ENCODE measurements around the gene NR6A1. TPM values are rescaled to one million over a fixed set of nuclear protein-coding genes. Genes with fewer than 3 reads are reported as not detected.

NR6A1 gene
- polyA plus RNA-seq (2012; ENCODE audit: insufficient read depth, insufficient read length) = 1.2 TPM

DNA sequence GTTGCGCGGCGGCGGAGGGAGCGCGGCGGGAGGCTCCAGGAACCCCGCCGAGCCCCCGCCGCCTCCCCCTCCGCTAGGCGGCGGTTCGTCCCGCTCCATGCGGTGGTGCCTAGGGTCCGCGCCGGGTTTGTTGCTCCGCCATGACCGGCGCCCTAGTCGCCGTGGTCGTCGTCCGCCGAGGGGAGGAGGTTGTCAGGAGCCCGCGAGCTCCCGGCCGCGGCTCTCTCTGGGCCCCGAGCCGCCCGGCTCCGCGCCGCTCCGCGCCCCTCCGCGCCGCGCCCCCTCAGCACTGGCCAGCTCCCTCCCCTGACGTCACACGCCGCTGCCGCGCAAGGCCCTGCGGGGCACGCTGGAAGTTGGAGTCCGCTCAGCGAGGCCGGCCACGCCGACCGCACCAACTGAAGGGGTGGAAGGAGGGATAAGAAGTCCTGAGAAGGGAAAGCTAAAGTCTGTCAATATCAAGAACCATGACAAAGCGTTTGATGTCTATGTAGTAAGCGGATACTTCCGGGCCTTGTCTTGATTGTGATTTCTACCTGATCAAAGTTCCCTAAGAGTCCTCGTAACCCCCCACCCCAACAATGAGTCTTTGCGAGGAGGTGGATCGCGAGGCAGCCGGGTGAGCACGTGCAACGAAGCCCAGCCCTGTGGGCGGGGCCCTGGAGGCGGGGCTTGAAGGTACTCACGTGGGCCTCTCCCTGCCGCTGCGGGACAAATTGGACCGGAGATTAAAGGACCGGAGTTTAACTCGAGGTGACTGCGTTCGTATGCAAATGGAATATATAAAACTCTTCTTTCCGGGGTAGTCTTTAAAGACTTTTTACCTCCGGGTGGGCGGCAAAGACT is at the start of gene NR6A1:
TSS of gene NR6A1 (minus strand) at position 291 of the 846 bp plus-strand sequence.
- peak within 1 kb of the TSS; percentile 77 for H3K4me3 ChIP-seq (ENCODE audit: low read length)
- peak; percentile 90 for DNase-seq (ENCODE audit: low read depth, low spot score)

DNA sequence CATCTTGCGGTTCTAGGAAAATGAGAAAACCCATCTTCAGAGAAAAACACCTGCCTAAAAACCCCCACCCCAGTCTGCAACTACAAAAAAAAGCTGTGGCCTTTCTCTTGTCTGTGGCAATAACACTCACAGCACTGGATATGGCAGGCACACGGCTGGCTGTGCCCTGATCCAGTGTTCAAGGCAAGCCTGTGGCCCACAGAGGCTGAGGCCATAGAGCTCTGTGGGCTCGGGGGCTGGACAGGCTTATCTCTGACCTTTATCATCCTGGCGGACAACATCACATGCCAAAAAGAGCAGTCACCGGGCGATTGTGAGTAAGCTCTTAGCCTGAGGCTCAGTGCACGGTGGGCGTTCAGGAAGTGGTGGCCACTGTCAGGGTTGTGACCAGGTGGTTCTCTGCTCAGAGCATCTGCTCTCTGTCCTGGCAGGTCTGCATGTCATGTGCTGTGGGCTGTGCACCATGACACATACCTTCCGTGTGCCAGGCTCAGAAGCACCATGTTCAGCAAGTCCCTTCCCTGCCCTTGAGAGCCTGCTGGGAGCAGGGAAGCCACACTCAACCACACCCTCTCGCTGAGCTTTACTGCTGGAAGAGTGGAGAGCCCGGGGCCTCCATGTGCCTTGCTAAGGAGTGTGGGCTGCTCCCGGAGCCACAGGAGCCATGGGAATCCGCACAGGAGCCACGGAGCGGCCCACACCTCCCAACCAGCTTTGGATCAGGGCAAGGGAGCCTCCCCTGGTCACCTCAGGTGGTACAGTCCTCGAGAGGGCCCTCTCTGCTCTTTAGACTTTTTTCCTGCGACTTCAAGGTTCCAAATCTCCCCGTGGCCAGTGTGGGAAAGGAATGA is 47.5 kb upstream of the NR6A1 start:
- no peak overlapping the region for H3K4me3 ChIP-seq (ENCODE audit: low read length)
- no peak for DNase-seq (ENCODE audit: low read depth, low spot score)

DNA sequence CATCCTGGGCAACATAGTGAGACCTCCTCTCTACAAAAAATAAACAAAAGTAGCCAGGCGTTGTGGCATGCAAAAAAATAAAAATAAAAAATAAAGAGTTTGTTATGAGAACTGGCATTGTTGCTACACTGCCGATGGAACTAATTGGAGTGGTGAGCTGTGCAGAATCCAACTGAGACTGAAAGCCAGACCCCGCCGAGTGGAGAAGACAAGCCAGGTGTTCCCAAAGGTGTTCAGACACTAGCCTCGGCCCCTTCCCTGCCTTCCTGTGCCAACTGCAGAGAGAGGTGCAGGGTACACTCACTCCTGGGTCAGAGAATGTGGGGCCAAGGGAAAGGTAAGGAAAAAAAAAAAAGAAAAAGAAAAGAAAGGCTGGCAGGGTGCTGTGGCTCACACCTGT is 44.5 kb upstream of the NR6A1 start:
- no peak overlapping the region for H3K4me3 ChIP-seq (ENCODE audit: low read length)
- no peak for DNase-seq (ENCODE audit: low read depth, low spot score)

DNA sequence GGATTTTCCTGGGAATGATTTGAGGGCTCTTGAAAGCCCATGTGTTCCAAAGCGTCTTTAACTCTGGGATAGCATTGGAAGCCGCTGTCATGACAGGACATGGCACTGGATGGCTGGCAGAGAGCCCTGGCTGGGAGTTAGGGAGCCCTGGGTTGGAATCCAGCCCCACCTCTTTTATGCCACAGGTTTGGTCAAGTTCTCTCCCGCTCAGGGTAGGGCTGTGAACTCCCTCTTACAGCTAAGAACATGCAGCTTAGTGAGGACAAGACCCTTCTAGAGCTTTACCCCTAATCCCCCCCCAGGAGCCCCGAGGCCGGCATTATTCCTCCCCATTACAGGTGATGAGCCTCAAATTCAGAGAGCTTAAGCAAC is 43.0 kb upstream of the NR6A1 start:
- H3K4me3 ChIP-seq (ENCODE audit: low read length) = no peak overlapping the region
- DNase-seq (ENCODE audit: low read depth, low spot score) = no peak

DNA sequence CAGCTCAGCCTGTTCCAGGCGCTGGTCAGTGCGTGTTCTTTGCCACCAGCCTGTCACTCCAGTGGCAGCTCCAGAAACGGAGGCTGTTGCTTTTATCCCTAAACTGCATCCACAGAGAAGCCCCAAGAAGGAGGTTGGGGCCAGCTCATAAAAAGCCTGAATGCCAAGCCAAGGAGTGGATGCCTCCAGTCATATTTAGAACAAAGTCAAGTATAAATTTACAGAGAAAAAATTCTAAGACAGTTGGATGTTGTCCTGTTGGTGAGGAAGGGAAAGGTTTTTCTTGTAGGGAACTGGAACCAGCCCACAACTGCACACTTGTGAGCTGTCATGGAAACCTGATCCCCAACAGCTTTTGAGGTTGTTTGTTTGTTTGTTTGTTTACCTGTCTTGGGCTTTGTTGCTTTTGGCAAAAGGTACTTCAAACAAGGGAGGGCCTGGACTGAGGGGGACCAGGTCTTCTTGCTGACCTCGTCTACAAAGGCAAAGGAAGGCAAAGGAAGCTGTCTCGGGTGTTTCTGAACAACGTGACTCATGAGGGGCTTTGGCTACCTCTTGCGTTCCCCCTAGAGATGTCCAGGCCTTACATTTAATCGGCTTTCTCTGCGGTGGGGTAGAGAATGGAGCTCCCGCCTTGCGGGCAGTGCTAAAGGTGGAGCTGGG is 42.5 kb upstream of the NR6A1 start:
- no peak overlapping the region for H3K4me3 ChIP-seq (ENCODE audit: low read length)
- no peak for DNase-seq (ENCODE audit: low read depth, low spot score)

DNA sequence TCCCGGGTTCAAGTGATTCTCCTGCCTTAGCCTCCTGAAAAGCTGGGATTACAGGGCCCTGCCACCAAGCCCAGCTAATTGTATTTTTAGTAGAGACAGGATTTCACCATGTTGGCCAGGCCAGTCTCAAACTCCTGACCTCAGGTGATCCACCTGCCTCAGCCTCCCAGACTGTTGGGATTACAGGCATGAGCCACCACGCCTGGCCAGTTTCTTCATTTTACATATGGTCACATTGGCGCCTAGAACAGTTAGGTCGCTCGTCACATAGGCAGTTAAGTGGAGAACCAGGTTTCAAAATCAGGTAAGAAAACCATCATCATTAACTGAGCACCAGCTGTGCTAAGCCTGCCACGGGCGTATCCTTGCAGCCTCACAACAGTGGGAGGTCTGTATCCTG is 41.9 kb upstream of the NR6A1 start:
- no peak overlapping the region for H3K4me3 ChIP-seq (ENCODE audit: low read length)
- DNase-seq (ENCODE audit: low read depth, low spot score) = no peak

DNA sequence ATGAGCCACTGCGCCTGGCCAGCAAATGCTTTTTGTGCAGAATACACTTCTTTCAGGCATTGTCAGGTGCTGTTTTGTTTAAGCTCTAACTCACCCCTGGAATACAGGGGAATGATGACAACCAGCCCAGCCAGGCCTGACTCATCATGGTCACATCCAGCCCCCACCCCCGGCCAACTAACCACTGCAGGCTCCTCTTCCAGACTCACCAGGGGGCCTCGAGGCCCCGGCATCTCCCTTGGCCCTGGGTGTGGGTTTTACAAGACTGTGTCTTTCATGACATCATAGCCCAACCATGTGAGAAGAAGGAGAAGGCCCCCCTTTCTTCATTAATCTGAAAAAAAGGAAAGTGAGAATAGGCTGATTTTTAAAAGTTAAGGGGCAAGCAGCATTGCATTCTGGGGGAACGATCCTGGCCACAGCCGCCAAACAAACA is 41.3 kb upstream of the NR6A1 start:
- H3K4me3 ChIP-seq (ENCODE audit: low read length) = no peak overlapping the region
- DNase-seq (ENCODE audit: low read depth, low spot score) = no peak

DNA sequence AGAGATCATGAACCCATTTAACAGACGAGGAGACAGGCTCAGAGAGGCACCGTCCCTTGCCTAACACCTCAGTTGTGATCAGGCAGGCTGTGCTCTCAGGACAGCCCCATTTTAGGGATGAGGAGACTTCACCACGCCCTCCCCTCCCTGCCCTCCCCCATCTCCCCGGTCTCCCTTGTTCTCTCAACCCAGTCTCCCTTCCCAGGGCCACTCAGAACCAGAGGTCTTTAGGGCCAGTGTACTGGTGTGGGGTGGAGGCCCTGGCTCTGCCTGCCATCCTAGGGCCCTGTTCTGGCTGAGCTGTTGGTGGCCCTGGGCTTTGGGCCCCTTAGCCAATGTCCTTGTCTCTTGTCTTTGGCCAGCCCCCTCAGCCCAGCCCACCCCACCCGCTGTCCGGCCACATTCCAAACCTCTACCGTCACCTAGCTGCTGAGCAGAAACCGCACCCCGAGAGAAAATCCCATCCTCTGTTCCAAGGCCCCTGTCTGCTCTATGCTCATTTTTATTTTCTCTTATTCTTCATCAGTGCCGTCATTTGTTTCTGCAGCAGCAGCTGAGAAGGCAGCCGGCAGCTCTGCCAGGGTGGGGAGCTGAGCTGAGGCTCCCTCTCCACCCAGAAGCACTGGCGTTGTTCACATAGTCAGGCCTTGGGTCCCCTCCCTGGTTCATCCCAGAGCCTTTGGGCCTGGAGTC is 39.7 kb upstream of the NR6A1 start:
- no peak overlapping the region for H3K4me3 ChIP-seq (ENCODE audit: low read length)
- no peak for DNase-seq (ENCODE audit: low read depth, low spot score)

DNA sequence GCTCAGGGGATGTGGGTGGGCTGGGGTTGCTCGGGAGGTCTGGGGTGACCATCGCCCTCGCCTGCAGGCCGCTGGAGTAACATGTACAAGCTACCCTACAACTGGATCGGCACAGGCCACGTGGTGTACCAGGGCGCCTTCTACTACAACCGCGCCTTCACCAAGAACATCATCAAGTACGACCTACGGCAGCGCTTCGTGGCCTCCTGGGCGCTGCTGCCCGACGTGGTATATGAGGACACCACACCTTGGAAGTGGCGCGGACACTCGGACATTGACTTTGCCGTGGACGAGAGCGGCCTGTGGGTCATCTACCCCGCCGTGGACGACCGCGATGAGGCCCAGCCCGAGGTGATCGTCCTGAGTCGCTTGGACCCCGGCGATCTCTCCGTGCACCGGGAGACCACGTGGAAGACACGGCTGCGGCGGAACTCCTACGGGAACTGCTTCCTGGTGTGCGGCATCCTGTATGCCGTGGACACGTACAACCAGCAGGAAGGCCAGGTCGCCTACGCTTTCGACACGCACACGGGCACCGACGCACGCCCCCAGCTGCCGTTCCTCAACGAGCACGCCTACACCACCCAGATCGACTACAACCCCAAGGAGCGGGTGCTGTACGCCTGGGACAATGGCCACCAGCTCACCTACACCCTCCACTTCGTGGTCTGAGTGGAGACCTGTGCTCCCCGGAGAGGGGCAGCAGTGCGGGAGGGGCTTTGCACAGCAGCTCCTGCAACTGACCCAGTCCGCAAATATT is 38.8 kb upstream of the NR6A1 start:
- no peak overlapping the region for H3K4me3 ChIP-seq (ENCODE audit: low read length)
- no peak for DNase-seq (ENCODE audit: low read depth, low spot score)

DNA sequence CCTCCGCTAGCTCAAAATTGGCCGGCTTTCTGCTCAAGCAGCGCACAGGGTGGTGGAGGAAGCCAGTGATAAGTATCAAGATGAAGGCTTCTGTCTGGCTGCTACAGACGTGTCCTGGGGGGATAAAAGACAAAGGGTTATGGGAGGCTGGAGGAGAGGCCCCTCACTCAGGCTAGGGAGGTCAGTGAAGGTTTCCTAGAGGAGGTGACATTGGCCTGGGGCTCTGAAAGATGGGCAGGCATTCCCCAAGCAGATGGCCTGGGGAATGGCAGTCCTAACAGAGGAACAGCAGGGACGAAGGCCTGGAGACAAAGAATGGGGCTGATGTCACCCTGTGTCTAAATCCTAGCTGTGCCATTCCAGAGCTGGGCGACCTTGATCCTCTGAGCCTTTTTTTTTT is 38.1 kb upstream of the NR6A1 start:
- DNase-seq (ENCODE audit: low read depth, low spot score) = no peak
- H3K4me3 ChIP-seq (ENCODE audit: low read length) = no peak overlapping the region

DNA sequence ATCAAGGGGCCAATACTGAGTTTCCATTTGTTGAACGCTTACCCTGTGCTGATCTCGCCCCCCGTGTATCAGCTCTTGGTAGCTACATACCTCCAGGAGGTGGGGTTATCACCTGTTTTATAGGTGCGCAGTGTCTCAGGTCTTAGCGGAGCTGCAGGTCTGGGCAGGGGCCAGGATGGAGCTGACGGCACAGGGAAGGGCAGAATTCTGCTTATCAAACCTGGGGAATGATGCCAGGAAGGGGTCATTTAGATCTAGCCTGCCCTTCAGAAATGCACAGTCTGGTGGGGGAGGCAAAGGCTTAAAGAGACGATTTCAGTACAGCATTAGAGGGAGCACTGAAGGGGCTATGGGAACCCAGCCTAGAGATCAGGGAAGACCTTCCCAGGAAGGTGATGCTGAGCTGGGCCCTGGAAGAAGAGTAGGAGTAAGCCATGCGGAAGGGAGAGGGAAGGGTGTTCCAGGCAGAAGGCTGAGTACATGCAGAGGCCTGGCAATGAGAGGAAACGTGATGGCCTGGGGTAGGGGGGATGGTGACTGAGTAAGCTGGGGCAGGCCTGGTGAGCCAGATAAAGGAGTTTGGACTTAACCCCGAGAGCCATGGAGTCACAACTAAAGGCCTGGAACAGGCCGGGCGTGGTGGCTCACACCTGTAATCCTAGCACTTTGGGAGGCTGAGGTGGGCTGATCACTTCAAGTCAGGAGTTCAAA is 37.3 kb upstream of the NR6A1 start:
- no peak overlapping the region for H3K4me3 ChIP-seq (ENCODE audit: low read length)
- DNase-seq (ENCODE audit: low read depth, low spot score) = no peak

DNA sequence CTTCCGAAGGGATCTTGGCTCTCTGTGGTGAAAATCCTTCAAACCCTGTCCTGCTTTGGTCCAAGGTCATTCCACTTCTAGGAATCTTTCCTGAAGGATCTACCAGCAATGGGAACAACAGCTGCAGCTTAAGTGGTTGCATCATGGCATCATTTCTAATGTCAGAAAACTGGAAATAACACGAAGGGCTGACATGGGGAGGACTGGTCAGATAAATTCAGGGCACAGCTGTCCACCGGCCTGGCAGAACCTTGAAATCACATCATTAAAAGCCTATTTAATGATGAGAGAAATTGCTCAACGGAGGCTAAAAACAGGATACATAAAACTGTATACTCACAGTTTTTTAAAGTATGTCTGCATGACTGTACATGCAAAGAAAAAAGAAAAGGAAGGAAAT is 34.1 kb upstream of the NR6A1 start:
- H3K4me3 ChIP-seq (ENCODE audit: low read length) = no peak overlapping the region
- no peak for DNase-seq (ENCODE audit: low read depth, low spot score)

DNA sequence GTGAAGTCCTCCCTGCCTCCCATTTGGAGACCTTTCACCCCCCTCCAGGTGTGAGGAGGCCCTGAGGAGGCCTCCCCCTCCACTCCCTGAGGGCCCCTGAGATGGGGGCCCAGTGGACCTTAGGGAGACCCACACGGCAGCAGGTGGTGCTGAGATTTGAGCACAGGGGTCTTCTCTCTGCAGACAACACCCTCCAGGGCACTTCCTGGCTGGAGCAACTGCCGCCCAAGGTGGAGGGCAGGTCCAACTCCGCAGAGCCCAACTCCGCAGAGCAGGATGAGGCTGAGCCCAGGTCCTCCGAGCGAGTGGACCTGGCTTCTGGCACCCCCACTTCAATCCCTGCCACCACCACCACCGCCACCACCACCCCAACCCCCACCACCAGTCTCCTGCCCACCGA is 32.8 kb upstream of the NR6A1 start:
- H3K4me3 ChIP-seq (ENCODE audit: low read length) = no peak overlapping the region
- no peak for DNase-seq (ENCODE audit: low read depth, low spot score)

DNA sequence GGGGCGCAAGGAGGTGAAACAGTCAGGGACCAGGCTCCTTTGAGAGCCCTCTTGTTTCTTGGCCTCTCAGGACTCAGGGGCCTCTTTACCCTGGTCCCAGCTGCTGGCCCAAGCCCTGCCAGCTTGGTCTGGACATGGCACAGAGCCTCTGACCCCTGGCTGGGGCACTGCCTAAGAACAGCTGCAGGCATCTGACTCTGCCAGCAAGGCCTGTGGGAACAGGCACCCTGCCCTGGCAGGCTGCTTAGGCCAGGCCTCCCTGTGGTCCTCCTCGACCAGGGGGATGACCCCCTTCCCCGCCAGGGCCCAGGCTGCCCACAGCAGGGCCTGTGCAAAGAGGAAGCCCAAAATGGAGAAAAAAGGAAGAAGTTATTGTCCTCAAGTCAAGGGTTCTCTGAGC is 31.3 kb upstream of the NR6A1 start:
- H3K4me3 ChIP-seq (ENCODE audit: low read length) = no peak overlapping the region
- no peak for DNase-seq (ENCODE audit: low read depth, low spot score)

DNA sequence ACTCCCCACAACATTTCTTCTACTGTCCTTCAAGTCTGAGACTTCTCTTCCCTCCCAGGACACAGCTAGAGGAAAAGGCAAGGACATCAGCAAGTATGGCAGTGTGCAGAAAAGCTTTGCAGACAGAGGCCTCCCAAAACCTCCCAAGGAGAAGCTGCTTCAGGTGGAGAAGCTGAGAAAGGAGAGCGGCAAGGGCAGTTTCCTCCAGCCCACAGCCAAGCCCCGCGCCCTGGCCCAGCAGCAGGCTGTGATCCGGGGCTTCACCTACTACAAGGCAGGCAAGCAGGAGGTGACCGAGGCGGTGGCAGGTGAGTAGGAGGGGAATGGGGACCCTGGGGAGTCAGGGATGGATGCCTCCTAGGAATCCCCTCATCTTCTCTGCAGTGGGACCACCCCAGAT is 30.2 kb upstream of the NR6A1 start:
- no peak for DNase-seq (ENCODE audit: low read depth, low spot score)
- no peak overlapping the region for H3K4me3 ChIP-seq (ENCODE audit: low read length)

DNA sequence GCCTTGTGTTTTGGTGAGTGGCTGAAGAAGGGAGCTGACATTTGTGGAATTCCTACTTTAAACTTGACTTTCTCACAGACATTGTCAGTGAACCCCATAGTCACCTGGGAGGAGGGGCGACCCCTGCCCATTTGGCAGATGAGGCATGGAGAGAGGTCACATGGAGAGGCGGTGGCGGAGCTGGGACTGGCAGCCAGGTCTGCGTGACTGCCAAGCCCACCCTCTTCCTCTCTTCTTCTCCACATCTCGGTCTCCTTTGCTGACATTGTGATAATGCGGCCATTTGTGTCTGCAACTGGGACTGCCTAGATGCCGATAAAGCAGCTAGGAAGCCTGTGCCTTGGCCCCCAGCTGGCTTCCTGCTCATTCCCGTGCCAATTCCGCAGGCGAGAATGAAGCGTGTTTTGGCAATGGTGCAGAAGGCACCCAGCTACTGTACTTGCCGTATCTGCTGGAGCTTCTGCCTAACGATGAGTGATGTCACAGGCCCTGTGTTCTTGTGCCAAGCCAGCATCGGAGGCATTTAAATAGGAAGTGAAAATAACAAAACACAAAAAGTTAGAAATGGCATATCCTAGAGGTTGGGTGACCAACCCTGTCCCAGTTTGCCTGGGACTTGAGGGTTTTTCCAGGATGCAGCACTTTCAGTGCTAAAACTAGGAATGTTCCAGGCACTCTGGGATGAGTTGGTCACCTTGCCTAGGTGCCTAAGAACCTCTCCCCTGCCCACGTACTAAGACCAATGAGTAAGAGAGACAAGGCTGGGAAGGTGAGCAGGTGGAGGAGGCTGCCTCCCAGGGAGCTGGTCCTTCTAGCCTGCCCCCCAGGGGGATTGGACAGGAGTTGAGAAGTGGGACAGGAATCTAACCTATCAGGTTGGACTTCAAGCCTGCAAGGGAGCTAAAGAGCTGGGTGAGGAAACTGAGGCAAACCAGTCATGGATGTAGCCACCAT is 29.5 kb upstream of the NR6A1 start:
- no peak for DNase-seq (ENCODE audit: low read depth, low spot score)
- no peak overlapping the region for H3K4me3 ChIP-seq (ENCODE audit: low read length)

Measured in Jurkat, Clone E6-1 (cell line).